Neural crest cell (in vitro differentiated cells): ENCODE data around the gene UBE2M. TPM values are rescaled to one million over a fixed set of nuclear protein-coding genes. Genes with fewer than 3 reads are reported as not detected.

ENCODE experiments used
- DNase-seq: peaks from one replicate; pipeline ENCODE4 v3.0.0; 2021; ENCODE audit warnings: low read depth, mixed read lengths, low spot score
- H3K27ac Mint-ChIP-seq: one replicate; pipeline ENCODE4 v1.8.0; 2021; ENCODE audit warnings: mild to moderate bottlenecking, mixed read lengths; ENCODE audit not compliant: unreplicated experiment
- H3K27me3 Mint-ChIP-seq: 2 replicates; pipeline ENCODE4 v1.8.0; 2021; ENCODE audit warnings: low read depth, mild to moderate bottlenecking, mixed read lengths
- H3K36me3 Mint-ChIP-seq: 2 replicates; pipeline ENCODE4 v1.8.0; 2021; ENCODE audit warnings: low read depth, mild to moderate bottlenecking, mixed read lengths
- H3K4me1 Mint-ChIP-seq: 2 replicates; pipeline ENCODE4 v1.8.0; 2021; ENCODE audit warnings: mixed read lengths
- H3K4me3 Mint-ChIP-seq: one replicate; pipeline ENCODE4 v1.8.0; 2021; ENCODE audit warnings: mild to moderate bottlenecking, mixed read lengths
- H3K9me3 Mint-ChIP-seq: 2 replicates; pipeline ENCODE4 v1.8.0; 2021; ENCODE audit warnings: mixed read lengths
- CTCF ChIP-seq: fragments of 200-600 bp; sonication (generic); conservative IDR thresholded peaks from 2 replicates; pipeline ENCODE4 v1.5.0; 2021; ENCODE audit warnings: antibody characterized with exemption, mild to moderate bottlenecking
- total RNA-seq: library from RNA; stranded (reverse); gene quantifications from 2 replicates; pipeline ENCODE4 v1.2.1, GENCODE V29; 2021

UBE2M gene
- total RNA-seq, 1 donor from 2014 or later, result 113 TPM

DNA sequence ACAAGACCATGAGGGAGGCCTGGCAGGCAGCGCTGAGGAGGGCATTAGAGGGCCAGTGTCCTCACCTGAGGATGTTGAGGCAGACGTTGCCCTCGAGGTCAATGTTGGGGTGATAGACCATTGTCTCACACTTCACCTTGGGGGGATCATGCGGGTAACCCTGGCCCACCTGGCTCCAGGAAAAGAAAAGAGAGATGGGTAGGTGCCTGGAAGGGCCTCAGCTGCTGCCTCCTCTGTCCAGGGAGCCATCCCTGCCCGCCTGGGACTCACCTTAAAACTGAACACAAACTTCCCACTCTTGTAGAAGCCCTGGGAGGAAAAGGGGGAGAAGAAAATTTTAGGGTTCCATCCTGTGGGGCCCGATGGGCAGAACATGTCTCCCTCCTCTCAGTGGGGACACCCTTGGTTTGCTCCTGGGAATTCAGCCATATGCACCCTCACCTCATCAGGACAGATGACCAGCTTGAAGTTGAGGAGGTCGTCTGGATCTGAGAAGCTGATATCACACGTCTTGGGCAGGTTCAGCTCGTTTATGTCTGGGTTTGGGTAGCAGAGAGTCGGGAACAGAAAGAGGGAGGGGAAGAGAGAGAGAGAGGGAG lies 1.7 kb downstream of the UBE2M start:
- Mint-ChIP-seq H3K4me1 (peaks cover 70% of the 10 kb centered on the region), H3K4me3 (peak overlapping the region; percentile 94), H3K36me3 (peaks cover 34% of the 10 kb centered on the region), H3K27ac (peak overlapping the region; percentile 87), H3K9me3 (no peaks in the 10 kb centered on the region), H3K27me3 (peaks cover 31% of the 10 kb centered on the region)
- DNase-seq, result no peak
- TF ChIP-seq CTCF, result no peak

GRCh38 chr19:58555920-58556621 lies 2.3 kb downstream of the UBE2M start:
- no peak for TF ChIP-seq CTCF
- peak overlapping the region; percentile 87 for H3K27ac Mint-ChIP-seq
- H3K36me3 Mint-ChIP-seq, result peaks cover 35% of the 10 kb centered on the region
- DNase-seq, result no peak
- peaks cover 31% of the 10 kb centered on the region for H3K27me3 Mint-ChIP-seq
- peak overlapping the region; percentile 94 for H3K4me3 Mint-ChIP-seq
- H3K4me1 Mint-ChIP-seq, result peaks cover 72% of the 10 kb centered on the region
- no peaks in the 10 kb centered on the region for H3K9me3 Mint-ChIP-seq

DNA sequence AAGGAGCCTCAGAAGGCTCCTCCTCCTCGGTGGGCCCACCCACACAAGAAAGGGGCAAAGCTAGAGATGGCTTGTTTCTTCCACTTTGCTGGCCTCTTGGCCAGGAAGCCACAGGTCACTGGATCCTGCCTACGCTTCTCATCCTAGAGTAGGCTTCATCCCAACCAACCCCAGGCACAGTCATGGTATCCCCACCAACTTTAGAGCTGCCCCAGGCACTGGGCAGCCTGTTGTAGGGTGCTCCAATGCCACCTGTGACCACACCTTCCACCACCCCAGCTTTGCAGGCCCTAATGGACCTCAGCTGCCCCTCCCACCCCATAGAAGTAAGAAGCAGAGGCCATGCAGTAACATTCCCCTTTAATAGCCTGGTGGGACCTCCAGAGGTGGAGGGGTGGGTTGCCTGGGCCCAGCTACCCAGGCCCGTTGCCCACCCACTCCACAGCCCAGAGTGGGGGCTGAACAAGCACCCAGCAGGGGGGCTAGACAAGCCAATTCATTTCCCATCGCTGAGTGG lies 3.0 kb downstream of the UBE2M start:
- peaks cover 74% of the 10 kb centered on the region for H3K4me1 Mint-ChIP-seq
- H3K36me3 Mint-ChIP-seq, result peaks cover 37% of the 10 kb centered on the region
- no peak for TF ChIP-seq CTCF
- H3K4me3 Mint-ChIP-seq, result peak overlapping the region; percentile 94
- DNase-seq, result no peak
- H3K9me3 Mint-ChIP-seq, result no peaks in the 10 kb centered on the region
- peaks cover 31% of the 10 kb centered on the region for H3K27me3 Mint-ChIP-seq
- H3K27ac Mint-ChIP-seq, result peak overlapping the region; percentile 59

- peaks cover 34% of the 10 kb centered on the region for H3K27me3 Mint-ChIP-seq
- no peaks in the 10 kb centered on the region for H3K9me3 Mint-ChIP-seq
- peak within 1 kb of the TSS; percentile 94 for H3K4me3 Mint-ChIP-seq
- peak within 1 kb of the TSS; percentile 98 for H3K27ac Mint-ChIP-seq
- DNase-seq, result peak; percentile 97
- TF ChIP-seq CTCF, result no peak
- H3K36me3 Mint-ChIP-seq, result peaks cover 39% of the 10 kb centered on the region
- H3K4me1 Mint-ChIP-seq, result peaks cover 67% of the 10 kb centered on the region
These were observed 3.7 kb downstream of the UBE2M start, which contains the start of gene CHMP2A for GRCh38 chr19:58554494-58555368. Gene CHMP2A, minus strand, starts transcription at chr19:58555105. Its CDS starts 893 bp downstream, at chr19:58554212.

- DNase-seq, result peak; percentile 22
- Mint-ChIP-seq H3K4me1 (peaks cover 59% of the 10 kb centered on the region), H3K4me3 (peak overlapping the region; percentile 94), H3K36me3 (peaks cover 38% of the 10 kb centered on the region), H3K9me3 (no peaks in the 10 kb centered on the region), H3K27ac (peak overlapping the region; percentile 98), H3K27me3 (peaks cover 31% of the 10 kb centered on the region)
- no peak for TF ChIP-seq CTCF
These were observed 4.5 kb downstream of the UBE2M start for GRCh38 chr19:58553799-58554493.
